Fibroblast of mammary gland (primary cell): Measurements from ENCODE around the gene UVRAG.
"Not testable (repeated sequence)": the region's sequence is repeated elsewhere in the genome, so short reads cannot be mapped to it uniquely, and the experiment has no call there.

Source experiments
- DNase-seq: peaks from one replicate; pipeline ENCODE4 v3.0.0-alpha.2; 2010; ENCODE audit warnings: low read depth
- H3K4me3 ChIP-seq: 2 replicates; pipeline ENCODE4 v1.5.1; 2011; ENCODE audit warnings: low read depth, mild to moderate bottlenecking, low read length, moderate library complexity; ENCODE audit not compliant: control insufficient read depth
- TF ChIP-seq, protein P1 (sequence below): conservative IDR thresholded peaks from 2 replicates; pipeline ENCODE4 v1.5.1; 2011; ENCODE audit warnings: low read depth, low read length, inconsistent platforms; ENCODE audit not compliant: control insufficient read depth, insufficient read depth

UVRAG gene

DNA sequence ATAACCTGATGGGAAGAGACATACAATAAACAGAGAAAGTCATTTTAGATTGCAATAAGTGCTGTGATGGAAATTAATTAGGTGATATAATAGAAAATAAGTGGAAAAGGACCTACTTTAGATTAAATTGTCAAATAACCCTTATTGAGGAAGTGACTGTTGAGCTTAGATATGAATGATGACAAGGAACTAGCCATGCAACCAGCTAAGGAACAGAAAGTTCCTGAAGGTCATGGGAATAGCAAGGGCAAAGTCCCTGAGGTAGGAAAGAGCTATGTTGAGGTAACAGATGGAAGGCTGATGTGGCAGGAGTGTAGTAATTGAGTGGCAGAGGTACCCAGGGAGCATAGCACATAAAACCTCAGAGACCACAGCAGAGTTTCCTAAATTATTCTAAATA lies 256.1 kb downstream of the UVRAG start:
- no peak for DNase-seq
- TF ChIP-seq, protein P1, sequence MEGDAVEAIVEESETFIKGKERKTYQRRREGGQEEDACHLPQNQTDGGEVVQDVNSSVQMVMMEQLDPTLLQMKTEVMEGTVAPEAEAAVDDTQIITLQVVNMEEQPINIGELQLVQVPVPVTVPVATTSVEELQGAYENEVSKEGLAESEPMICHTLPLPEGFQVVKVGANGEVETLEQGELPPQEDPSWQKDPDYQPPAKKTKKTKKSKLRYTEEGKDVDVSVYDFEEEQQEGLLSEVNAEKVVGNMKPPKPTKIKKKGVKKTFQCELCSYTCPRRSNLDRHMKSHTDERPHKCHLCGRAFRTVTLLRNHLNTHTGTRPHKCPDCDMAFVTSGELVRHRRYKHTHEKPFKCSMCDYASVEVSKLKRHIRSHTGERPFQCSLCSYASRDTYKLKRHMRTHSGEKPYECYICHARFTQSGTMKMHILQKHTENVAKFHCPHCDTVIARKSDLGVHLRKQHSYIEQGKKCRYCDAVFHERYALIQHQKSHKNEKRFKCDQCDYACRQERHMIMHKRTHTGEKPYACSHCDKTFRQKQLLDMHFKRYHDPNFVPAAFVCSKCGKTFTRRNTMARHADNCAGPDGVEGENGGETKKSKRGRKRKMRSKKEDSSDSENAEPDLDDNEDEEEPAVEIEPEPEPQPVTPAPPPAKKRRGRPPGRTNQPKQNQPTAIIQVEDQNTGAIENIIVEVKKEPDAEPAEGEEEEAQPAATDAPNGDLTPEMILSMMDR, result no peak
- no peak overlapping the region for H3K4me3 ChIP-seq

DNA sequence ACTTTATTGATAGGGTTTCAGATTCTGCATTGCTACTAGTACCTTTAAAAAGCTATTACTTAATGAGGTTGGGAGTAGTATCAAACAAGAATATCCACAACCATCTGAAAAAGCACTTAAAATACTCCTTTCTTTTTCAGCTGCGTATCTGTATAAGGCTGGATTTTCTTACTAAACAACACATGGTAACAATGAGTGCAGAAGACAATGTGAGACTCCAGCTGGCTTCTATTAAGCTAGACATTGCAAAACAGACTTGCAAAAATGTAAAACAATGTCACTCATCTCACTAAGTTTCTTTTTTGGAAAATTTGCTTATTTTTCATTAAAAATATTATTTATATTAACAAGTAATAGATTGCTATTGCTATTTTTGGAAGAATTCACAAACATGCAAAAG lies 258.7 kb downstream of the UVRAG start:
- TF ChIP-seq, protein P1, result no peak
- no peak overlapping the region for H3K4me3 ChIP-seq
- DNase-seq, result peak; percentile 88

DNA sequence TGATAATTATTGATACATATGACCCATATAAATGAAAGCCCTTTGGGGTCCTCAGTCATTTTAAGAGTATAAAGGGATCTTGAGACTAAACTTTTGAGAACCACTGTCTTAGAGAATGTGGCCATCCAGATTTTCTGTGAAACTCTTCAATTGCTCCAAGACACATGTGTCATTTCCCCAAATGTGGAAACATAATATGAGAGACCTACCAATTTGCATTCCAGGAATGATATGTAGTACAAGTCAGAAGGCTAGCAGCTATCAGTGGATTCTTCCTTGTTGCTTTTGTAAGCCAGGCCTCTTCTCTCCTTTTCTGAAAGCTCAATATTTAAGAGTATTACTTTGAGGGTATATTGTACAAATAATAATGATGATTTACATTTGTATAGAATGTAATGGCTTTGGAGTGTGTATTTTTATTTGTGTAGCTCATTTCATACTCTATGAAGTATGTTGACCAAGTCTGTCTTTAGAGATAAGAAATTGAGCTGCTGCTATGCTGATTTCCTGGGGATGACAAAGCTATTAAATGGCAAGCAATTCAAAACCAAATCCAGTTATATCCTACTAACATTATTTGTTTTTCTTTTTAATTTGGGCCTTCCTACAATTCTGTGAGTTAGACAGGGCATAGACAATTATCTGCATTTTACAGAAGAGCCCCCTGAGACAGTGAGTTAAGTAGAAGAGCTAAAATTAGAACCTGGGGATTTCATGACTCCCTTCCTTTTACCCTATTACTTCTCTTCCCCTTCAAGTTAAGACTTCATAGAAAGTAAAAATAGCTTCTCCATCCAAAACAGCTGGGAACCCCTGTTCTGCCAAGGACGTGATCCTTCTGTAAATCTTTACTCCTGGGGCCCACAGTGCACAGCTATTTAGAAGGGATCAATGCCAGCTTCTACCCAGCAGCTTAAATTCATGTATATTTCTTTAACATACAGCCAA lies 259.4 kb downstream of the UVRAG start:
- H3K4me3 ChIP-seq, result no peak overlapping the region
- TF ChIP-seq, protein P1, result no peak
- DNase-seq, result peak; percentile 55

DNA sequence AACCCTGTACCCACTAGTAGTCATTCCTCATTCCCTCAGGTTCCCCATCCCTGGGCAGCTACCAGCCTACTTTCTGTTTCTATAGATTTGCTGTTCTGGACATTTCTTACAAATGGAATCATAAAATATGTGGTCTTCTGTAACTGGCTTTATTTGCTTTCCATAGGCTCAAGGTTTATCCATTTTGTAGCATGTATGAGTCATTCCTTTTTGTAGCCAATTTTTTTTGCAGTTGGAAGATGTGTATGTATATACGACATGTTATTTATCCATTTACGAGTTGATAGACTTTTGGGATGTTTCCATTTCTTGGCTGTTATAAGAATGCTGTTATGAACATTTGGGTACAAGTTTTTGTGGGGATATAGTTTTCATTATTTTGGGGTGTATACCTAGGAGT lies 260.7 kb downstream of the UVRAG start:
- no peak overlapping the region for H3K4me3 ChIP-seq
- TF ChIP-seq, protein P1, result no peak
- DNase-seq, result no peak

DNA sequence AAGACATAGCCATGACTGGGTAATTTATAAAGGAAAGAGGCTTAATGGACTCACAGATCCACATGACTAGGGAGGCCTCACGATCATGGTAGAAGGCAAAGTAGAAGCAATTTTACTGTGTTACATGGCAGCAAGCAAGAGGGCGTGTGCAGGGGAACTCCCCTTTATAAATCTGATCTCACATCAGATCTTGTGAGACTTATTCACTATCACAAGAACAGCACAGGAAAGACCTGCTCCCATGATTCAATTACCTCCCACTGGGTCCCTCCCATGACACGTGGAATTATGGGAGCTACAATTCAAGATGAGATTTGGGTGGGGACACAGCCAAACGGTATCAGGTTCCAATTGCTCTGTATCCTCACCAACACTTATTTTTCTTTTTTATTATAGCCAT lies 261.2 kb downstream of the UVRAG start:
- not testable (repeated sequence) for DNase-seq, H3K4me3 ChIP-seq

DNA sequence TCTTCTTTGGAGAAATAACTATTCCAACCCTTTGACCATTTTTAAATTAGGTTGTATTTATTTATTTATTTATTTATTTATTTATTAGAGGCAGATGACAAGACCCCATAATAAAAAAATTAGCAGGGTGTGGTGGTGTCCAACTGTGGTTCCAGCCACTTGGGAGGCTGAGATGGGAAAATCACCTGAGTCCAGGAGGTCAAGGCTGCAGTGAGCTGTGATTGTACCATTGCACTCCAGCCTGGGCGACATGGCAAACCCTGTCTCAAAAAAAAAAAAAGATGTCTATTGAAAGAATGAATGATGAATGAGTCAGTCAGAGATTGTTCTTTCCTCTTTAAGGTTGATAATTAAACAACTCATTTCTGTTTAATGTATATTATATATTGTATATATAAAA lies 261.7 kb downstream of the UVRAG start:
- TF ChIP-seq, protein P1, result no peak
- no peak for DNase-seq
- H3K4me3 ChIP-seq, result no peak overlapping the region

DNA sequence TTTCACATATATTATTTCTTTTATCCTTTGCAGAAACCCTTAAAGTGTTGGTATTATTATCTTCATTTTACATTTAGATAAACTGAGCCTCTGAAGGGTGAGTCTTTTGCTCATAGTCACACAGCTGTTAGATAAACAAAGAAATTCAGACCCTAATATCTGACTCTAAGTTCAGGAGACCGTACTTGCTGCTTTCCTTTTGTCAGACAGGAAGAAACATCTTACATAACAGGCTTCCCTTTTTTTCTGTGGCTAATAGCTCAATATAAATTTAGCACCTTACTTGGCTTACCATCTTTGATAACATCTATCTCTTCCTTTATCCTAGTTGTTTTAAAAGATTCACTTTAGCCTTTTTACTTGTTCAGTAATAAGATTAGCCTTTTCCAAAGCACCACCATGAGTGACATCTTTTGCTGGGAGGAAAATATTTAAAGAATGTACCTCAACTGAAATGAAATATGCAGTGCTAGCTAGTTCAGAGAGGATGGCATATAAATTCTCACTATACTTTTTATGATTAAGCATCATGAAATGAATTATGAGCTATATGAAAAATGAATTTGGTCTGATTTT lies 262.7 kb downstream of the UVRAG start:
- no peak for DNase-seq
- H3K4me3 ChIP-seq, result no peak overlapping the region
- TF ChIP-seq, protein P1, result no peak

DNA sequence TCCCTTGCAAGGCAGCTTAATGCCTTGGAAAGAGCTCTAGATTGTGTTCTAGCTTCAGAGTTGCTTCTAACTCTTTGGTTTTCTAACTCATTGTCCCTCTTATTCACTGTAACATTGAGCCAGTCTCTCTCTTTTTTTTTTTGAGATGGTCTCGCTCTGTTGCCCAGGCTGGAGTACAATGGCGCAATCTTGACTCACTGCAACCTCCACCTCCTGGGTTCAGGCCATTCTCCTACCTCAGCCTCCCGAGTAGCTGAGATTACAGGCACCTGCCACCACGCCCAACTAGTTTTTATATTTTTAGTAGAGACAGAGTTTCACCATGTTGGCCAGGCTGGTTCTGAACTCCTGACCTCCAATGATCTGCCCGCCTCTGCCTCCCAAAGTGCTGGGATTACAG lies 266.1 kb downstream of the UVRAG start:
- not testable (repeated sequence) for H3K4me3 ChIP-seq, DNase-seq
